Retinal pigment epithelial cell (primary cell): ENCODE measurements around the gene CRTC1.
A peak's percentile ranks its signal among the peaks of the same experiment; 100 is the strongest.

Experiments
- DNase-seq: peaks from one replicate; pipeline ENCODE4 v3.0.0-alpha.2; 2010; ENCODE audit warnings: low read depth
- H3K4me3 ChIP-seq: 2 replicates; pipeline ENCODE4 v1.5.1; 2011; ENCODE audit warnings: mild to moderate bottlenecking, low read length, control low read depth, moderate library complexity
- TF ChIP-seq, protein P1 (sequence below): conservative IDR thresholded peaks from 2 replicates; pipeline ENCODE4 v1.5.1; 2011; ENCODE audit warnings: low read depth, low read length, control low read depth, inconsistent platforms

The CRTC1 gene

DNA sequence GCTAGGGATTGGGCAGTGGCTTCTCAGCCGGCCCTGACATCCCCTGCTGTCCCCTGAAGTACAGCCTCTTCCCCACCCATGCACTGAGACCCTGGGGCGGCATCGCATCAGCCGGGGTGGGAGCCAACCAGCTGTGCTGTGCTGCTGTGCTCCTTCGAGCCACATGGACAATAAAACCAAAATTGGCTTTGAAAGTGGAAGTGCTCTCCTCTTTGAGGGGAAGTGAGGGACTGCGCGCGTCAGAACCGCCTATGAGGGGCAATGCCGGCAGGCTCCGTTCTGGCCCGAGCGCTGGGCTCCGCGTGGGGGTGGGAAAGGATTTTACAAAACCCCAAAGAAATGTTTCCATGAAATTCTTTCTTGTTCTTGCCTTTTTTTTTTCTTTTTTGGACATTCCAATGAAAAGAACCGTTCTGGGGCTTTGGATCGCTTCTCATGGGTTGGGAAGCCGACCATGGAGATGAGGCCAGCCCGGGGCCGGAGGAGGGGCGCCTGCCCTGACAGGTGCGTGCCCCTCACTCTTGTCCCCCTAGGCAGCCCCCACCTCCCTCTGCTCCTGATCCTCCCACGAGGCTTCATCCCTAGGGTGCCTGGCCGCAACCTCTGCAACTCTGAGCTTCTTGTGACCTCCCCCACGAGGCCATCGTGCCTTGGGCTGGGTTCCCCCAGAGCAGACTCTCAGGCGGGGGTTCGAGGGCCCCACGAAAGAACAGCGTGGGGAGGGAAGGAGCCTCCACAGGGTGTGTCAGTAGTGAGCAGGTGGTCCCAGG lies 24.0 kb upstream of the CRTC1 start:
- no peak overlapping the region for H3K4me3 ChIP-seq
- DNase-seq, result no peak
- TF ChIP-seq, protein P1, sequence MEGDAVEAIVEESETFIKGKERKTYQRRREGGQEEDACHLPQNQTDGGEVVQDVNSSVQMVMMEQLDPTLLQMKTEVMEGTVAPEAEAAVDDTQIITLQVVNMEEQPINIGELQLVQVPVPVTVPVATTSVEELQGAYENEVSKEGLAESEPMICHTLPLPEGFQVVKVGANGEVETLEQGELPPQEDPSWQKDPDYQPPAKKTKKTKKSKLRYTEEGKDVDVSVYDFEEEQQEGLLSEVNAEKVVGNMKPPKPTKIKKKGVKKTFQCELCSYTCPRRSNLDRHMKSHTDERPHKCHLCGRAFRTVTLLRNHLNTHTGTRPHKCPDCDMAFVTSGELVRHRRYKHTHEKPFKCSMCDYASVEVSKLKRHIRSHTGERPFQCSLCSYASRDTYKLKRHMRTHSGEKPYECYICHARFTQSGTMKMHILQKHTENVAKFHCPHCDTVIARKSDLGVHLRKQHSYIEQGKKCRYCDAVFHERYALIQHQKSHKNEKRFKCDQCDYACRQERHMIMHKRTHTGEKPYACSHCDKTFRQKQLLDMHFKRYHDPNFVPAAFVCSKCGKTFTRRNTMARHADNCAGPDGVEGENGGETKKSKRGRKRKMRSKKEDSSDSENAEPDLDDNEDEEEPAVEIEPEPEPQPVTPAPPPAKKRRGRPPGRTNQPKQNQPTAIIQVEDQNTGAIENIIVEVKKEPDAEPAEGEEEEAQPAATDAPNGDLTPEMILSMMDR, result no peak

DNA sequence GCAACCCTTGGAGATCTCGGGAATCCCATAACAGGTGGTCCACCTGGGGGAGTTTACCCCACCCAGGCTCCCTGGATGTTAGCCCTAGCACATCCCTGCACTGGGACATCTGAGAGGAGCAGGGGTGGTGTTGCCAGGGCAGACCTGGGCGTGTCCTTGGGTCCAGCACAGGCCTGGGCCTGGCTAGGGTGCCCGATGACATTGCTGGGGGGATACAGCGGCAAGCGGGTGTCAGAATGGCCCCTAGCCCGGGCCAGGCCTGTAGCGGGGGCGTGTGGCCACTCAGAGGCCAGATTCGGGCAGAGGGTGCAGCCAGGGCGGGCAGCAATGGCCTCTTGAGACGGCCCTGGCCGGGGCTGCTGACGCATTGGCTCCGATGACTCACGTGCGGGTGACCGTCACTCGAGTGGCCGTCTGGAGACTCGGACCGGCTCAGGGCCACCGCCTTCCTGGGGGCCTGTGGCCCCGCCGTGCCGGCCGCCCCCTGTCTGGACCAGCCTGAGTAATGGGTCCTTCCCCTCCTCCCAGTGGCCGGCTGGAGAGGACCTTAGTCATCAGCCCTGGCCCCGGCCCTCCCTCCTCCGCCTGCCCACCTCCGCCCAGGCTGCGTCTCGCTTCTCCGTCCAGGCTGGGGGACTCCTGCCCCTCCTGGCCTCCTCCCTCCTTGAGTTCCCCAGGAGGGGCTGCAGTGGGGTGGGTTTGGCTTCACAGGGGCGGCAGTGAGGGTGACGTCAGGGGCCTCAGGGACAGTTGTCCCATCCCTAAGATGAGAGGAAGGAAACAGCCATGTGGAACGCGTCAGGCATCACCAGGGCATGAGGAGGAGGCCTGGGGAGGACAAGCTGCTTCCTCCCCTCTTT lies 23.2 kb upstream of the CRTC1 start:
- H3K4me3 ChIP-seq, result no peak overlapping the region
- TF ChIP-seq, protein P1, result no peak

DNA sequence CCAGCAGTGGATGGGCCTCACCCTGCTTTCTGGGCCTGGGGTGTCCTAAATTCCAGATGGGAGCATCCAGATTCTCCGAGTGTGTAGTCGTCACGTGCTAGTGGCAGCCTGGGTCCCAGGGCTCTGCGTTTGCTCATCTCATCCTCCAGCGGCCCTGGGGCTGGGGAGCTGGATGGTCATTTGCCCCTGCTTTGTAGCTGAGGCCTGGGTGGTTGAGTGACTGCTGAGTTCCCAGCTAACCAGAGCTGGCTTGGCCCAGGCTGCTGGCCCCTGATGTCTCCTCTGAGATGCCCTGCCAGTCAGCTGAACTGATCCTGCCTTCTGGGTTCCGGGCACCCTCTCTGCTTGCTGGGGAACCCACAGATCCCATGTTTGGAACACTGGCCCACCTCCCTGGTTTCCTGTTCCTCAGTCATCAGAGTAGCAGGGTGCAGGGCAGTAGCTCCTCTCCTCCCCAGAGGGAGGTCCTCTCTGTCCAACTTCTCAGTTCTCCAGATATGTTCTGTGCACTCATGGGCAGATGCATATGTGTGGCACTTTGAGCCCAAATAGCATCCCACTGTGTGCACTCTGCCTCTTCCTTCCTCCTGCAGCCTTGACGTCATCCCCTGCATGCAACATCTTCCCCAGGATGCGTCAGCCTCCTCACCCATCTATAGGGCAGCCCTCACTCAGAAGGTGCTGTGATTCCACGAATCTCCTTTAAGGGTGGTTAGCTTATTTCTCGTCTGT lies 22.4 kb upstream of the CRTC1 start:
- no peak overlapping the region for H3K4me3 ChIP-seq
- TF ChIP-seq, protein P1, result no peak
- no peak for DNase-seq

More for the DNA sequence above, 23.2 kb upstream of the CRTC1 start:
- DNase-seq, result peak; percentile 60

DNA sequence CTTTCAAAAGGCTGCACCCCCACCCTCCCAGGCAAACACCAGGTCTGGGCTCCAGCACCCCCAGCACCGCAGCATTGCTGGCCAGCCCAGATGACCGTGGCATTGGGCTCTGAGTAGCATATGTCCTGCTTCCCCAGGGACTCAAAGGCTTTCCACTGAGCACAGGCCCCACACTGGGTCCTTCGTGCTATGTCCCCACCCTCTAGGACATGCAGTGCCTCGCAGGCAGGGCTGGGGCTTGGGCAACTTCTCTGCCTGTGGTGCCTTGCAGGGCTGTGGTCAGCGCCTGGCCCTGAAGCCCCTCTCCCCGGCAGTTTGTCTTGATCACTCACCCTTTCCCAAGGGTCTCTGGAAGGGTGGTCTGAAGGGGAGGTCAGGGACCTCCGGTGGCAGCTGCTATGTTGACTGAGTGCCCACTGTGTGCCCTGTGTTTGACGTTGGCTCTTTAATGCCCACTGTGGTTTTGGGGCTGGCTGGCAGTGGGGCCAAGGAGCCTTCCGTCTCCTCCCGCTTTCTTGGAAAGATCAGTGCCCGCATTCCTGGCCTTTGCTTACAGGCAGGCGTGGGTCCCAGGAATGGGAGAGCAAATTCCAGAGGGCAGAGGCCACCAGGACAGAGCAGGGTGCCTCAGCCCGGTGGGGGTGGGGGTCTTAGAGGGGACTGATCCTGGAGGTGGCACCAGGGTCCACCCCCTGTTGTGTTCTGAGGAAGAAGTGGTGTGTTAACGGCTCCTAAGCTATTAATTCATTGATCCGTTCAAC lies 20.3 kb upstream of the CRTC1 start:
- no peak for DNase-seq
- TF ChIP-seq, protein P1, result no peak
- H3K4me3 ChIP-seq, result no peak overlapping the region

DNA sequence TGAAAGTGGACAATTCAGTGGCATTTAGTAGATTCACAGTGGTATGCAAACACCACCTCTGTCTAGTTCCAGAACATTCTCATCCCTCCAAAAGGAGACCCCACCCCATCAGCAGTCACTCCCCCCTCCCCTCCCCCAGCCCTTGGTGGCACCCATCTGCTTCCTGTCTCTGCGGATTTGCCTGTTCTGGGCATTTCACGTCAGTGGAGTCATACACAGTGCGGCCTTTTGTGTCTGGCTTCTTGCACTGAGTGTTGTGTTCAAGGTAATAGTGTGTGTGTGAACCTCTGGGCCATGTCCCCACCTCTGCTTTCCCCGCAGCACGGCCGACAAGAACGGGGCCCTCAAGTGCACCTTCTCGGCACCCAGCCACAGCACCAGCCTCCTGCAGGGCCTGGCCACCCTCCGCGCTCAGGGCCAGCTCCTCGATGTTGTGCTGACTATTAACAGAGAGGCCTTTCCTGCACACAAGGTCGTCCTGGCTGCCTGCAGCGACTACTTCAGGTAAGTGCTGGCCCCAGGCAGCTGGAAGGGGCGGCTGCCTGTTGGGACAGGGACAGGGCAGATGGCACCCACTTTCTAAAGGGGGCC lies 19.4 kb upstream of the CRTC1 start:
- DNase-seq, result no peak
- no peak overlapping the region for H3K4me3 ChIP-seq
- TF ChIP-seq, protein P1, result no peak

DNA sequence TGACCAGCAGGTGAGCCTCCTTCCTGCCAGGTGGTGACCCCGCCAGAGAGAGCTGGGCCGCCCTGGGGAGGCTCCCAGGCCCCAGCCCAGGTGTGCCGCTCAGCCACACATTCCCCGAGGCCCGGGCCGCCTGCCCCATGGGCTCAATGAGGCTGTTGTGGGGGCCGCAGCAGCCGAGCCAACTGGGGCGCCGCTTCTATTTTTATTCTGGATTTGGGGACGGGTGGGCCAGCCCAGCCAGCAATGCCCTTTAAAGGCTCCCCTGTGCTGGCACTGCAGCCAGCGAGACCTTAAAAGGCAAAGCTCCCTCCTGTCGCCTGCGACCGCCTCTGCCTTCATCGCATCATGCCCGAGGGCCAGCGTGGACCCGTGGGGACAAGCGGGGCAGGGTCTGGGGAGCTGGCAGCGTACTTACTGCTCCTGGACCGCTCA lies 17.7 kb upstream of the CRTC1 start:
- no peak overlapping the region for H3K4me3 ChIP-seq
- no peak for DNase-seq
- TF ChIP-seq, protein P1, result no peak
